Measurements from ENCODE around the gene GRIN3B.
"Not testable (repeated sequence)": the region's sequence is repeated elsewhere in the genome, so short reads cannot be mapped to it uniquely, and the experiment has no call there.

GRIN3B gene

GRCh38 chr19:1023883-1024188 is 23.6 kb downstream of the GRIN3B start:
- DNase-seq: not testable (repeated sequence)

- DNase-seq: not testable (repeated sequence)
These were observed 24.9 kb downstream of the GRIN3B start for GRCh38 chr19:1025080-1025479.

GRCh38 chr19:1025960-1026782 is 26.0 kb downstream of the GRIN3B start, which contains the start of gene CNN2:
Gene CNN2, plus strand, starts transcription at chr19:1026608. Its CDS starts 54 bp downstream, at chr19:1026662.
- DNase-seq: peak; percentile 81

GRCh38 chr19:1026783-1027649 is 26.8 kb downstream of the GRIN3B start:
- DNase-seq: peak; percentile 66

- no peak for DNase-seq
These were observed 27.4 kb downstream of the GRIN3B start for GRCh38 chr19:1027650-1028061.

- DNase-seq: peak; percentile 76
These were observed 28.1 kb downstream of the GRIN3B start for GRCh38 chr19:1028062-1028926.

GRCh38 chr19:1032264-1032867 is 32.1 kb downstream of the GRIN3B start:
- DNase-seq: no peak

GRCh38 chr19:1035998-1036621 is 35.9 kb downstream of the GRIN3B start:
- no peak for DNase-seq

- DNase-seq: no peak
These were observed 37.4 kb downstream of the GRIN3B start for GRCh38 chr19:1037621-1038064.

- DNase-seq: no peak
These were observed 38.9 kb downstream of the GRIN3B start for GRCh38 chr19:1038978-1039645.

GRCh38 chr19:1039646-1040475 is 39.6 kb downstream of the GRIN3B start, which contains the start of gene ABCA7:
Gene ABCA7, plus strand, starts transcription at chr19:1040107. Its CDS starts 1,255 bp downstream, at chr19:1041362.
- DNase-seq: peak; percentile 98

GRCh38 chr19:1040476-1041271 is 40.5 kb downstream of the GRIN3B start:
- peak; percentile 98 for DNase-seq

- no peak for DNase-seq
These were observed 41.1 kb downstream of the GRIN3B start for GRCh38 chr19:1041272-1041834.

- no peak for DNase-seq
These were observed 41.8 kb downstream of the GRIN3B start for GRCh38 chr19:1041835-1042685.

- no peak for DNase-seq
These were observed 42.7 kb downstream of the GRIN3B start for GRCh38 chr19:1042689-1043511.

GRCh38 chr19:1045247-1045603 is 45.0 kb downstream of the GRIN3B start:
- DNase-seq: peak; percentile 92

GRCh38 chr19:1046117-1046626 is 46.0 kb downstream of the GRIN3B start:
- DNase-seq: no peak
